ENCODE results near the gene MEF2D.
A peak's percentile ranks its signal among the peaks of the same experiment; 100 is the strongest.

MEF2D gene

GRCh38 chr1:156499842-156500542 lies 583 bp downstream of the MEF2D start:
- peak; percentile 78 for DNase-seq (ENCODE audit: low spot score)

GRCh38 chr1:156499194-156499841 lies 1.3 kb downstream of the MEF2D start:
- peak; percentile 3 for DNase-seq (ENCODE audit: low spot score)

GRCh38 chr1:156498432-156499193 lies 2.0 kb downstream of the MEF2D start:
- no peak for DNase-seq (ENCODE audit: low spot score)

DNA sequence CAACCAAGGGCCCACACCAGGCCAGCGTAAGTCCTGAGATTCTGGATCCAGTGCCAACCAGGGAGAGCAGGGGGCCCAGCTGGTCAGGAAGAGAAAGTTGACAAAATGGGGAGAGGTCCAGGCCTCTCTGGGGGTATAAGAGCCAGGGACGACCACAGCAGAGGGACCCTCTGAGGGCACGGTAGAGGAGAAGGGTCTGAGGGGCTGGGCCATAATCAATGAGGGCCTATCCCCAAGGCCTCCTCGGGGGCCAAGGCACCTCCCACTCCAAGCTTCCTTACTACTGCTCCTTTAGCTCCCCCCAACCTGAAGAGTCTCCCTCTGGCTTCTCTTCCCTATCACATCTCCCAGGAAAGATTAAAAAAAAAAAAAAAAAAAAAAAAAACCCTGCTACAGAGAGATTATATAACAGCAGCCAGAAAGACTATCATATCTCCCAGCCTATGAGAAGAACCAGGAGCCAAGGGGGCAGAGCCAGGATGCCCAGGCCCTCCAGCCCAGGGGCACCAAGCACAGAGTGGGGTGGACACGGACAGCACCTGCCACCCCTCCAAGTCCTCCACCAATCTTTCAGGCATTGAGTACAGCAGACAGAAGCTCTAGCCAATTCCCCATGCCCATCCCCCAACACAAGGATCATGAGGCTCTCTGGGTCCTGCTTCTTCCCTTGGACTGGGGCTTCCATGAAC lies 2.7 kb downstream of the MEF2D start:
- no peak for DNase-seq (ENCODE audit: low spot score)

- no peak for DNase-seq (ENCODE audit: low spot score)
These were observed 3.4 kb downstream of the MEF2D start for GRCh38 chr1:156497078-156497742.

DNA sequence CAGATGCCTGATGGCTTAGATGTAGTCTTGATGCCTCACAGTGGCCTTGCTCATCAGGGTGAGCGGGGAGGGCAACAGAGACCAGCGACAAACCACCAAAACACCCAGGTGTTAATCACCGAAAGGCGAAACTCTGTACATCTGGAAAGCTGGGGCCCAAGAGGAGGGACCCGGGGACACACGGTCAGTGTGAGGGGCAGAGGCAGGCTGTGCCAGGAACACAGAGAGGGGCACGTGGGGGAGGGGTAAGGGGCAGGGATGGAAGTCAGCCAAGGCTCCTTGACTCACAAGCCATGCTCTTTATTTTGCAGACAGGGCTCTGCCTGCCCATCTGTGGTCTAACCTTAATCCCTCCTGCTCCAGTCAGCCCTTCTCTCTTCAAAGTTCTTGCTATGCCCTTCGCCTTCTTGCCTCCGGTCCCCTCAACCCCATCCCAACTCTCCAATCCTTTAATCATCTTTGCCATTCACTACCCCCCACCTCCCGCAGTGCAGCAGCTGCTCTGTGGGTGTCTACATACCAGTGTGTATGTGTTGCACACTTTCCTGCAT lies 4.3 kb downstream of the MEF2D start:
- no peak for DNase-seq (ENCODE audit: low spot score)

GRCh38 chr1:156495401-156496140 lies 5.0 kb downstream of the MEF2D start:
- no peak for DNase-seq (ENCODE audit: low spot score)

DNA sequence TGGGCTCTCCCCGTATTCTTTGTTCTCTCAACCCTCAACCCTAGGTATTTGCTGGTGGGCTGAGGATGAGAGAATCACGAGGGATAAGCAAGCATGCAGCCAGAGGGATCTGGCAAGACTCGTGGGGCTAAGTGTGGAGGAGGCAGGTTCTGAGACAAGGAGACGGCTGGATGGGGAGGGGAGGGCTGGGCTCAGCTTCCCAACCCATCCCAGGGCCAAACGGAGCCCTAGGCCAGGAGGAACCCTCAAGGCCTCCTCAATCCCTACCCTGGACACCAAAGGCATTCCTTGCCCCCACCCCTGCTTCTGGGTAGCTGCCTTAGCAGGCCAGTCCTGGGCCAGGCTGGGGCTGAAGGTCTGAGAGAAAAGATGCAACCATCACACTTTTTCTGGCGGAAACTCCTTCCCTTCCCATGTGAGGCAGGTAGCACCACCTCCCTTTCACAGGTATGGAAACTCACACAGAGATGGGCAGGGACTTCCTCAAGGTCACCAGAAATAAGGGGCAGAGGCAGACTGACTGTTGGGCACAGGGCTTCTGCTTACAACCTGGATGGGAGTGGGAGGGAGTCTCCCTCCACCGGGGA lies 6.2 kb downstream of the MEF2D start:
- DNase-seq (ENCODE audit: low spot score), result no peak

DNA sequence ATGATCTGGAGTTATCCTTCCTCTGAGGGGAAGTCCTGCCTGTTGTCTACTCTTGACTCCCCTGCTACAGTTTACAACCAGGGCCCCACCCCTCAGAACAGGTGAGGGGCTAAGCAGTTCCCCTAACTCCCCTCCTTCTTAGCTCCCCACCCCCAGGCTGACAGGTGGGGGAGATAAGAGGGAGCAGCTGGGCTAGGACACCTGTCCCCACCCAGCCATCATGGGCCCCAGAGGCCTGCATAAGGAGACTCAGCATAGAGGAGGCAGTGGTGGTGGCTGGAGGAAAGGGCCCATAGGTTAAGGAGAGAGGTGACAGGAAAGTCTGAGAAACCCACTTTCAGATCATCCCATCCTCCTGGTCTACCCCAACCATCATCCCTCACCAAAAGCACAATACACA lies 6.8 kb downstream of the MEF2D start:
- DNase-seq (ENCODE audit: low spot score), result no peak

DNA sequence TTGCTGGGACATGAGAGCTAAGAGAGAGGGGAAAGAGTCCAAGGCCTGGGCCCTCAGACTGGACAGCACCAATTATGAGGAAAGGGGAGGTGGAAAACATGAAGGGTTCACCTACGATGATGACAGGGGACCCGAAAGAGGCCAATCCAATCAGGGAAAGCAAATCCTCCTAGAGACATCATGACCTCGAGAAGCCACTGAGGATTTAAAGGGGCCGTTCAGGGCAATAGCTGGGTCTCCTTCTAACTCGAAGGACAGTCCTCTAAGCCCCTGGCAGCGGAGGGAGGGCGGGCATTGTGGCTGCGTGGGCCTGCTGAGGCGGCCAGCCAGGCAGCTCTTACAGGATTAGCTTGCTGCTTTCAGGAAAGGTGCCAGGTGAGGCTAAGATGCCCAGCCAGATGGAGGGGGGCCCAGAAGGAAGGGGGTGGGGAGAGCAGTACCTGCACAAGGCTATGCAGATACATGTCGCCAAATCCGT lies 7.4 kb downstream of the MEF2D start:
- no peak for DNase-seq (ENCODE audit: low spot score)

- peak; percentile 69 for DNase-seq (ENCODE audit: low spot score)
These were observed 7.9 kb downstream of the MEF2D start for GRCh38 chr1:156492591-156493080.

DNA sequence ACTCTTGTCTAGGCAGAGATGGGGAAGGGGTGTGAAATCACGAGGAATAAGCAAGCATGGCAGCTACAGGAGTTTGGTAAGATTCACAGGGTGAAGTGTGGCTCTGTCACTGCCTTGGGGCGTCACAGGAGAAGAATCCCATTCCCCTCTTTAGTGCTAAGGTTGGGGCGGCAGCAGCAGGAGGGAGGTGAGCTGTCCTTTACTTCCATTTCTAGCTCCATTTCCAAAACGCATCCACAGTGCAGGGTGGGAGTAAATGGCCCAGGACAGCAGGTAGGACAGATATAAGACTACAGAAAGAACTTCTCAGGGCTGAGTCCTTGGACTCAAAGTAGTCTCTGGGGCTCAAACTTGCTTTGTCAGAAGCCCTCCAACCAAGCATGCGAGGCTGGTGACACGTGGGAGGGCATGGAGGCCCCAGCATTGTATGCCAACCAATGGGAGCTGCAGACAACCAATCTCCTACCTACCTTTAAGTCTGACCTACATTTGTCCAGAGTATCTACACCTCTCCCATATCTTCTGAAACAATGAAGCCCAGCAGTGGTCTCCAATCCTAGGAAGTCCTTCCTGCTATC lies 8.5 kb downstream of the MEF2D start:
- DNase-seq (ENCODE audit: low spot score), result no peak

- DNase-seq (ENCODE audit: low spot score), result no peak
These were observed 9.2 kb downstream of the MEF2D start for GRCh38 chr1:156491151-156491949.

DNA sequence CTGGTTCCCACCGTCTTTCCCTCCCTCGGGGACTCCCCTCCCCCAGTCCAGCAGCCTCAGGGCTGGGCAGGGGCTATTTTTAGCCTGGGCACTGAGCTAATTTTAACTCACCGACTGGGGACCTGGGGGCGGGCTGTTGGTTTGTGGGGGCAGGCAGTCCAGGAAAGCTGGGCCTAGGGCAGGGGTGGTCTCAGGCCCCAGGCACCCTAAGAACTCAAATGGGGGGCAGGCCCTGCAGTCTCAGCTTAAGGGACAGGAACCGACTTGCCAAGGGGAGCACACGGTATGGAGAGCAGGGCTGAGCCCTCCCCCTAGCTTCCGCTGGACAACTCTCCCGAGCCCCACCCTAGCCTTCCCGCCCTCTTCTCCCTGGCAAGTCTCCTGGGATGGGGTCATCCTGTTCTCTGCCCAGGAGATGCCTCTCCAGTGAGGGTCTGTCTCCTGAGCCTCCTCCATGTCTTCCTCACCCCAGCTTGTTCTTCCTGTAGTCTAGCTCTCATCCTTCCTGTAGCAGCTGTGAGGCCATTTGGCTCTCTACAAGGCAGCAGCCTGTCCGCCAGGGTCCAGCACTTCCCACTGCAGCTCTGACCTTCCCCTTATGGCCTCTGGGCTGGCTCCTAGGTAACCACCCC lies 10.1 kb downstream of the MEF2D start:
- DNase-seq (ENCODE audit: low spot score), result no peak

GRCh38 chr1:156489935-156490293 lies 10.7 kb downstream of the MEF2D start:
- no peak for DNase-seq (ENCODE audit: low spot score)

DNA sequence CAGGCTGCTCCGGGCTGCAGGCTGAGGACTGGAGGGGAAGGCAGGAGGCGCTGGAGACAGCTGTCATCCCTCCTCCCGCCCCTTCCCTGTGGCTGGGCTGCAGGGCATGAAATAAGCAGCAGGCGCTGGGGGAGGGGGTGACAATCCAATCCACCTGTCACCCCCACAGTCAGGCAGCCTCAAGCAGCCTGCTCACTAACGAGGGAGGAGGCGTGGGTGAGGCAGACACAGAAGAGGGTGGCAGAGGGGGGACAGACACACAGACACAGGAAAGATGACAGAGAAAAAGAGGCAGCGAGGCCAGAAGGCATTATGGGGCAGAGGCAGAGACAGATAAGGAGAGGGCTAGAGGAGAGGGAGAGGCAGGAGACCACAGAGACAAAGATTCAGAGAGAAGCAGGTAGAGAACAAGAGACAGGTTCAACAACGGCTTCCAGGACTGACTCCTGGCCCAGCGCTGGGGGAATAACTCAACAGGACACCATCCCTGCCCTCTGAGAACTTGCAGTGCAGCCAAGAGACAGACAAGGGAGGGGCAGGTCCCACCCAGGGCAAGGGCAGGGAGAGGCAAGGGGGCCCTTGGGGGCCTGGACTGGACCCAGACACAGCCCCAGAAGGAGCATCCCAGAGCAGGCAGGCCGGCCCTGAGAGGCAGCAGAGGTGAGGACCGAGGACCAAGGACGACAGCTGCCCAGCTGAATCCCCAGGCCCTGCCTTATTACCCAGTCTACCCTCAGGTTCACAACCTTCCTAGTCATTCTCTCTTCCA lies 11.2 kb downstream of the MEF2D start:
- peak; percentile 87 for DNase-seq (ENCODE audit: low spot score)

DNA sequence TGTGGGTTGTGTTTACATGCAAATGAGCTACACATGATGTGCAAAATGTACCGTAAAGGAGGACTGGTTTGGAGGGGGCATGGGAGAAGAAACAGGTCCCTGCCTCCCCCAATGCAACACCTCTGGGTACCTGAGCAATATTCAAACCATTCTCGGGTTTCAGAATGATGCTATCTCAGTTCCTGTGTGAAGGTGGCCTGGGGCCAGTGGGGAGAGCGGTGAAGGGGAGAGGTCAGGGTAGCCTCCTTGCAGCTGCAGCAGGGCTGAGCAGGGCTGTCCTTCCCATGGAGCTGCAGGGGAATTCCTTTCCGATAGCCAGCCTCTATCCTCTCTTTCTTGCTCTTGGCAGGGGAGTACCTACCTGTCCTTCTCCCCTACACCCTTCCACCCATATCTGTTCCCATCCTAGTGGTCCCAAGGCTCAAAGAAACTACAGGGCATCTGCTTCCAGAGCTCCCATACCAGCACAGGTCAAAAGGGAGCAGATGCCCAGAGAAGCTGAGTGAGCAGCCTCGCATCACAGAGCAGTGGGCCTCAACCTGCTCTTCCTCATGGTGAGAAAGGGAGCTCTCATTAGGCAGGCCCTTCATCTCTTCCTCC lies 11.9 kb downstream of the MEF2D start:
- no peak for DNase-seq (ENCODE audit: low spot score)
